Measurements from ENCODE around the gene CAPN3. TPM values are rescaled to one million over a fixed set of nuclear protein-coding genes. Genes with fewer than 3 reads are reported as not detected.

CAPN3 gene
- total RNA-seq, 3 donors from 2014 or later (not counting 1 experiment from before 2014, with no cell fraction given), result 5.5 to 10.8 (median 6.8) TPM

- Mint-ChIP-seq H3K9me3 (no peaks in the 10 kb centered on the region), H3K27ac (no peak overlapping the region), H3K4me3 (no peak overlapping the region), H3K27me3 (ENCODE audit: low read depth in 2 of 2) (no peaks in the 10 kb centered on the region), H3K4me1 (peaks cover 4 to 5% of the 10 kb centered on the region in 2 donors), H3K36me3 (no peaks in the 10 kb centered on the region)
- intact Hi-C loops (cut with micrococcal nuclease), result no loop called here
- H3K36me3 ChIP-seq (ENCODE audit: control insufficient read depth, insufficient read depth, low read length), result no peaks in the 10 kb centered on the region
- TF ChIP-seq CTCF (IDR thresholded peaks at IDR 0.05), result no peak
- WGBS (ENCODE audit: insufficient coverage), result 50% methylated on average over 2 of the region's 2 CpGs
- ATAC-seq (no peak), DNase-seq (no peak)
- no peak overlapping the region for H3K27ac ChIP-seq (ENCODE audit: low read length)
- H3K4me3 ChIP-seq (ENCODE audit: low read length), result no peak overlapping the region
- no peaks in the 10 kb centered on the region for H3K27me3 ChIP-seq (ENCODE audit: control insufficient read depth, insufficient read depth, low read length)
- H3K9me3 ChIP-seq (ENCODE audit: control insufficient read depth, insufficient read depth, low read length), result no peaks in the 10 kb centered on the region
- H3K4me1 ChIP-seq (ENCODE audit: control insufficient read depth, insufficient read depth, low read length), result no peaks in the 10 kb centered on the region
These were observed 11.8 kb downstream of the CAPN3 start for GRCh38 chr15:42371096-42371495.

- Mint-ChIP-seq H3K4me3 (no peak overlapping the region), H3K9me3 (no peaks in the 10 kb centered on the region), H3K36me3 (no peaks in the 10 kb centered on the region), H3K27me3 (ENCODE audit: low read depth in 2 of 2) (no peaks in the 10 kb centered on the region), H3K4me1 (peaks cover 8 to 11% of the 10 kb centered on the region in 2 donors), H3K27ac (no peak overlapping the region)
- no peak for ATAC-seq
- intact Hi-C loops (cut with micrococcal nuclease), result no loop called here
- H3K4me3 ChIP-seq (ENCODE audit: low read length), result no peak overlapping the region
- no peak for TF ChIP-seq CTCF (IDR thresholded peaks at IDR 0.05)
- H3K36me3 ChIP-seq (ENCODE audit: control insufficient read depth, insufficient read depth, low read length), result no peaks in the 10 kb centered on the region
- no peaks in the 10 kb centered on the region for H3K27me3 ChIP-seq (ENCODE audit: control insufficient read depth, insufficient read depth, low read length)
- no peak for DNase-seq
- H3K4me1 ChIP-seq (ENCODE audit: control insufficient read depth, insufficient read depth, low read length), result no peaks in the 10 kb centered on the region
- H3K27ac ChIP-seq (ENCODE audit: low read length), result no peak overlapping the region
- WGBS (ENCODE audit: insufficient coverage), result 94% methylated on average over 1 of the region's 1 CpG
- no peaks in the 10 kb centered on the region for H3K9me3 ChIP-seq (ENCODE audit: control insufficient read depth, insufficient read depth, low read length)
These were observed 14.0 kb downstream of the CAPN3 start for GRCh38 chr15:42373274-42373673.

- WGBS (ENCODE audit: insufficient coverage), result 98% methylated on average over 4 of the region's 4 CpGs
- Mint-ChIP-seq H3K36me3 (no peaks in the 10 kb centered on the region), H3K27me3 (ENCODE audit: low read depth in 2 of 2) (no peaks in the 10 kb centered on the region), H3K27ac (no peak overlapping the region), H3K4me3 (no peak overlapping the region), H3K4me1 (peaks cover 8 to 11% of the 10 kb centered on the region in 2 donors), H3K9me3 (no peaks in the 10 kb centered on the region)
- no peak for ATAC-seq
- no peaks in the 10 kb centered on the region for H3K36me3 ChIP-seq (ENCODE audit: control insufficient read depth, insufficient read depth, low read length)
- no peak overlapping the region for H3K27ac ChIP-seq (ENCODE audit: low read length)
- DNase-seq, result no peak
- intact Hi-C loops (cut with micrococcal nuclease), result no loop called here
- no peak for TF ChIP-seq CTCF (IDR thresholded peaks at IDR 0.05)
- H3K9me3 ChIP-seq (ENCODE audit: control insufficient read depth, insufficient read depth, low read length), result no peaks in the 10 kb centered on the region
- H3K4me1 ChIP-seq (ENCODE audit: control insufficient read depth, insufficient read depth, low read length), result no peaks in the 10 kb centered on the region
- no peaks in the 10 kb centered on the region for H3K27me3 ChIP-seq (ENCODE audit: control insufficient read depth, insufficient read depth, low read length)
- H3K4me3 ChIP-seq (ENCODE audit: low read length), result no peak overlapping the region
These were observed 14.6 kb downstream of the CAPN3 start for GRCh38 chr15:42373936-42374335.

GRCh38 chr15:42374810-42375209, 15.5 kb downstream of the CAPN3 start:
- Mint-ChIP-seq H3K4me1 (peaks cover 8 to 11% of the 10 kb centered on the region in 2 donors), H3K27me3 (ENCODE audit: low read depth in 2 of 2) (no peaks in the 10 kb centered on the region), H3K4me3 (no peak overlapping the region), H3K27ac (no peak overlapping the region), H3K9me3 (no peaks in the 10 kb centered on the region), H3K36me3 (no peaks in the 10 kb centered on the region)
- H3K4me1 ChIP-seq (ENCODE audit: control insufficient read depth, insufficient read depth, low read length), result no peaks in the 10 kb centered on the region
- no peak overlapping the region for H3K27ac ChIP-seq (ENCODE audit: low read length)
- no peak overlapping the region for H3K4me3 ChIP-seq (ENCODE audit: low read length)
- H3K27me3 ChIP-seq (ENCODE audit: control insufficient read depth, insufficient read depth, low read length), result no peaks in the 10 kb centered on the region
- TF ChIP-seq CTCF (IDR thresholded peaks at IDR 0.05), result no peak
- intact Hi-C loops (cut with micrococcal nuclease), result no loop called here
- H3K9me3 ChIP-seq (ENCODE audit: control insufficient read depth, insufficient read depth, low read length), result no peaks in the 10 kb centered on the region
- H3K36me3 ChIP-seq (ENCODE audit: control insufficient read depth, insufficient read depth, low read length), result no peaks in the 10 kb centered on the region
- DNase-seq (no peak), ATAC-seq (no peak)
- 90% methylated on average over 1 of the region's 1 CpG for WGBS (ENCODE audit: insufficient coverage)

Data from natural killer cell (primary cell).